ENCODE measurements around the gene NDFIP2.

The NDFIP2 gene

DNA sequence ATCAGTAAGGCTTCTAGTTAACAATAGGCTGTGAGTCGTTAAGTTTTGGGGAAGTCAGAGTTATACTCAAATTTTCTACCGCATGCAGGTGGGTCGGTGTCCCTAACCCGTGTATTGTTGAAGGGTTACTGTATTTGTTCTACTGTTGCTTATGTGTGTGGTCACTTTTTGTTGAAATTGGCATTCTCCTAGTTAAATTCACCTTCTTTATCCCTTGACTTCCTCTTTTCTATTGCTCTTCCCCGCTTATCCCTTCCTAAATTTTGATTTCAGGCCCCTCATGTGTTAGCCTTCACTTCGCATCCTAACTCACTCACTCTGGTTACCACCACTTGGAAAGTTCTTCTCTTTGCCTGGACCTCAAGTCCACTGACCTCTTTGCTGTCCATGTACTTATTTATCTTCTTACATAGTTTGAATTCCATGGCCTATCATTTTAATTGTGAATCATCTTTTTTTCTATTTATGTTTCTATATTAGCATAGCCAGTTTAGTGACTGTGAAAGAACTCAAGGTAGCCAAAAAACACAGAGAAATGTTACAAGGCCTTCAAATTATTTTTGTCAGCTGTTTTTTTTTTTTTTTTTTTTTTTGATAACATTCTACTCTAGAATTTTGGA is 52.9 kb downstream of the NDFIP2 start:
- Histone ChIP-seq H3K4me3 (ENCODE audit: insufficient read depth, low read length, poor library complexity, severe bottlenecking) (no peak overlapping the region), H3K4me2 (ENCODE audit: low read depth, low read length, poor library complexity, severe bottlenecking) (no peak overlapping the region), H3K9me3 (ENCODE audit: insufficient read depth, low read length) (no peaks in the 10 kb centered on the region)

DNA sequence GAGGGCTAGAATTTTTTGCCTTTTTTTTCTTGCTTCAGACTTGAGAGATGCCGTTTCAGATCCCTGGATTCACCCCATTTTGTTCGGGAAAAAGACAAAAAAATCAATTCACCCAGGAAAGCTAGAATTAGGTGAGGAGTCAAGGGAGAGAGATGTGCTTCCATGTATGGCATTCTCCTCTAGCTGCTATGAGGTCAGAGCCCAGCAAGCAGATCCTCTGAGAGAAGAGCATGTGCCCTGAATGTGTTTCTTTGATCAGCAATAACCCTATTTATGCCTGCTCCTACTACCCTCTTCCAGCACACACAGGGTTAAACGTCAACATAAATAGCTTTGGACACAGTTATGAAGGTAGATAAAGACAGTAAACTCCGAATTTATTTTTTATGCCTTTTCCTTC is 53.6 kb downstream of the NDFIP2 start:
- Histone ChIP-seq H3K4me3 (ENCODE audit: insufficient read depth, low read length, poor library complexity, severe bottlenecking) (no peak overlapping the region), H3K9me2 (replicated peaks; ENCODE audit: insufficient read depth, low read length) (no peaks in the 10 kb centered on the region), H3K9me3 (ENCODE audit: insufficient read depth, low read length) (no peaks in the 10 kb centered on the region), H3K9ac (ENCODE audit: low read length) (no peak overlapping the region), H3K36me3 (ENCODE audit: low read length) (no peaks in the 10 kb centered on the region), H3K27ac (ENCODE audit: low read depth, low read length) (no peak overlapping the region), H3K79me2 (ENCODE audit: insufficient read depth, low read length) (no peaks in the 10 kb centered on the region), H2AFZ (ENCODE audit: low read depth, low read length, severe bottlenecking) (no peak overlapping the region), H3F3A (ENCODE audit: insufficient read depth) (no peaks in the 10 kb centered on the region), H4K20me1 (ENCODE audit: low read depth, low read length) (no peaks in the 10 kb centered on the region), H3K4me2 (ENCODE audit: low read depth, low read length, poor library complexity, severe bottlenecking) (no peak overlapping the region), H3K27me3 (ENCODE audit: low read length) (no peaks in the 10 kb centered on the region)
- TF ChIP-seq EZH2phosphoT487 (conservative IDR thresholded peaks at IDR 0.05; ENCODE audit: low read length) = no peak
- TF ChIP-seq, protein P1, sequence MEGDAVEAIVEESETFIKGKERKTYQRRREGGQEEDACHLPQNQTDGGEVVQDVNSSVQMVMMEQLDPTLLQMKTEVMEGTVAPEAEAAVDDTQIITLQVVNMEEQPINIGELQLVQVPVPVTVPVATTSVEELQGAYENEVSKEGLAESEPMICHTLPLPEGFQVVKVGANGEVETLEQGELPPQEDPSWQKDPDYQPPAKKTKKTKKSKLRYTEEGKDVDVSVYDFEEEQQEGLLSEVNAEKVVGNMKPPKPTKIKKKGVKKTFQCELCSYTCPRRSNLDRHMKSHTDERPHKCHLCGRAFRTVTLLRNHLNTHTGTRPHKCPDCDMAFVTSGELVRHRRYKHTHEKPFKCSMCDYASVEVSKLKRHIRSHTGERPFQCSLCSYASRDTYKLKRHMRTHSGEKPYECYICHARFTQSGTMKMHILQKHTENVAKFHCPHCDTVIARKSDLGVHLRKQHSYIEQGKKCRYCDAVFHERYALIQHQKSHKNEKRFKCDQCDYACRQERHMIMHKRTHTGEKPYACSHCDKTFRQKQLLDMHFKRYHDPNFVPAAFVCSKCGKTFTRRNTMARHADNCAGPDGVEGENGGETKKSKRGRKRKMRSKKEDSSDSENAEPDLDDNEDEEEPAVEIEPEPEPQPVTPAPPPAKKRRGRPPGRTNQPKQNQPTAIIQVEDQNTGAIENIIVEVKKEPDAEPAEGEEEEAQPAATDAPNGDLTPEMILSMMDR (IDR thresholded peaks at IDR 0.05; ENCODE audit: insufficient read depth, low read length, poor library complexity, severe bottlenecking) = no peak

More for the DNA sequence above, 52.9 kb downstream of the NDFIP2 start:
- no peaks in the 10 kb centered on the region for H3K36me3 ChIP-seq (ENCODE audit: low read length)
- no peak overlapping the region for H3K27ac ChIP-seq (ENCODE audit: low read depth, low read length)
- TF ChIP-seq EZH2phosphoT487 (conservative IDR thresholded peaks at IDR 0.05; ENCODE audit: low read length) = no peak
- TF ChIP-seq, protein P1 (IDR thresholded peaks at IDR 0.05; ENCODE audit: insufficient read depth, low read length, poor library complexity, severe bottlenecking) = no peak
- no peaks in the 10 kb centered on the region for H3F3A ChIP-seq (ENCODE audit: insufficient read depth)
- H3K27me3 ChIP-seq (ENCODE audit: low read length) = no peaks in the 10 kb centered on the region
- no peaks in the 10 kb centered on the region for H3K79me2 ChIP-seq (ENCODE audit: insufficient read depth, low read length)
- no peak overlapping the region for H2AFZ ChIP-seq (ENCODE audit: low read depth, low read length, severe bottlenecking)
- H3K9me2 ChIP-seq (replicated peaks; ENCODE audit: insufficient read depth, low read length) = no peaks in the 10 kb centered on the region
- H3K9ac ChIP-seq (ENCODE audit: low read length) = no peak overlapping the region
- H4K20me1 ChIP-seq (ENCODE audit: low read depth, low read length) = no peaks in the 10 kb centered on the region

DNA sequence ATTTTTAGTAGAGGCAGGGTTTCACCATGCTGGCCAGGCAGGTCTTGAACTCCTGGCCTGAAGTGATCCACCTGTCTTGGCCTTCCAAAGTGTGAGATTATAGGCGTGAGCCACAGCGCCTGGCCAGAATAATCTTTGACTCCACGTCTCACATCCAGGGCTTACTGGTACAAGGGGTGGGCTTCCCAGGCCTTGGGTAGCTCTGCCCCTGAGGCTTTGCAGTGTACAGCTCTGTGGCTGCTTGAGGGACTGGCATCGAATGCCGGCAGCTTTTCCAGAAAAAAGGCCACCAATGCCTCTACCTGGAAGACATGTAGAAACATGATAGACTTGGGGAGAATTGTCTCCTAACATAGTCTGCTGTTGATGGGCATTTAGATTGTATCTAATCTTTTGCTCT is 57.8 kb downstream of the NDFIP2 start:
- H3K9me2 ChIP-seq (replicated peaks; ENCODE audit: insufficient read depth, low read length) = no peaks in the 10 kb centered on the region
- H3K4me2 ChIP-seq (ENCODE audit: low read depth, low read length, poor library complexity, severe bottlenecking) = no peak overlapping the region
- no peaks in the 10 kb centered on the region for H3K9me3 ChIP-seq (ENCODE audit: insufficient read depth, low read length)
- no peak overlapping the region for H3K27ac ChIP-seq (ENCODE audit: low read depth, low read length)
- H3K36me3 ChIP-seq (ENCODE audit: low read length) = no peaks in the 10 kb centered on the region
- H3F3A ChIP-seq (ENCODE audit: insufficient read depth) = no peaks in the 10 kb centered on the region; the same call in 1 of the 2 replicates
- H3K4me3 ChIP-seq (ENCODE audit: insufficient read depth, low read length, poor library complexity, severe bottlenecking) = no peak overlapping the region
- H3K27me3 ChIP-seq (ENCODE audit: low read length) = no peaks in the 10 kb centered on the region
- H2AFZ ChIP-seq (ENCODE audit: low read depth, low read length, severe bottlenecking) = no peak overlapping the region
- H3K79me2 ChIP-seq (ENCODE audit: insufficient read depth, low read length) = no peaks in the 10 kb centered on the region
- peaks cover 3% of the 10 kb centered on the region; the same call in 1 of the 2 replicates for H4K20me1 ChIP-seq (ENCODE audit: low read depth, low read length)
- no peak overlapping the region for H3K9ac ChIP-seq (ENCODE audit: low read length)
- TF ChIP-seq, protein P1 (IDR thresholded peaks at IDR 0.05; ENCODE audit: insufficient read depth, low read length, poor library complexity, severe bottlenecking) = no peak
- TF ChIP-seq EZH2phosphoT487 (conservative IDR thresholded peaks at IDR 0.05; ENCODE audit: low read length) = no peak
